Measurements from ENCODE around the gene ATP6V1C2. TPM values are rescaled to one million over a fixed set of nuclear protein-coding genes. Genes with fewer than 3 reads are reported as not detected.
A peak's percentile ranks its signal among the peaks of the same experiment; 100 is the strongest.

Gene ATP6V1C2
- total RNA-seq, 1 donor from 2014 or later = 0.11 TPM

DNA sequence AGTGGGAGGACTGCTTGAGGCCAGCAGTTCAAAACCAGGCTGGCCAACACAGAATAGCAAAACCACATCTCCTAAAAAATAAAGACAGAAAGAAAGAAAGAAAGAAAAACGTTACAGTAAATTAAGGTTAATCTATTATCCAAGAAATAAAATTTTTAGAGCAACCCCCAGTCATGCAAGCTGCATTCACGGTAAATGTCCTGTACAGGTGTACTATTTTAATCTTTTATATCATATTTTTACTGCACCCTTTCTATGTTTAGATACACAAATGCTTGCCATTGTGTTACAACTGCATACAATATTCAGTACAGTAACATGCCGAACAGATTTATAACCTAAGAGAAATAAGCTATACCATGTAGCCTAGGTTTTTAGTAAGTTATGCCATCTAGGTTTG lies 85.1 kb downstream of the ATP6V1C2 start:
- peaks cover 23% of the 10 kb centered on the region for H3K36me3 Mint-ChIP-seq
- H3K4me3 ChIP-seq = no peak overlapping the region
- no peaks in the 10 kb centered on the region for H3K27me3 Mint-ChIP-seq (ENCODE audit: insufficient read depth, low read depth)
- H3K79me2 ChIP-seq (ENCODE audit: low read depth) = peaks cover 87% of the 10 kb centered on the region
- peaks cover 30% of the 10 kb centered on the region for H3K4me1 Mint-ChIP-seq
- no peaks in the 10 kb centered on the region for H3K9me3 ChIP-seq (ENCODE audit: low read depth)
- peaks cover 72% of the 10 kb centered on the region for H4K20me1 ChIP-seq (ENCODE audit: low read depth)
- TF ChIP-seq EZH2 (IDR thresholded peaks at IDR 0.05) = no peak
- no peak for TF ChIP-seq EZH2phosphoT487 (IDR thresholded peaks at IDR 0.05)
- TF ChIP-seq, protein P1, sequence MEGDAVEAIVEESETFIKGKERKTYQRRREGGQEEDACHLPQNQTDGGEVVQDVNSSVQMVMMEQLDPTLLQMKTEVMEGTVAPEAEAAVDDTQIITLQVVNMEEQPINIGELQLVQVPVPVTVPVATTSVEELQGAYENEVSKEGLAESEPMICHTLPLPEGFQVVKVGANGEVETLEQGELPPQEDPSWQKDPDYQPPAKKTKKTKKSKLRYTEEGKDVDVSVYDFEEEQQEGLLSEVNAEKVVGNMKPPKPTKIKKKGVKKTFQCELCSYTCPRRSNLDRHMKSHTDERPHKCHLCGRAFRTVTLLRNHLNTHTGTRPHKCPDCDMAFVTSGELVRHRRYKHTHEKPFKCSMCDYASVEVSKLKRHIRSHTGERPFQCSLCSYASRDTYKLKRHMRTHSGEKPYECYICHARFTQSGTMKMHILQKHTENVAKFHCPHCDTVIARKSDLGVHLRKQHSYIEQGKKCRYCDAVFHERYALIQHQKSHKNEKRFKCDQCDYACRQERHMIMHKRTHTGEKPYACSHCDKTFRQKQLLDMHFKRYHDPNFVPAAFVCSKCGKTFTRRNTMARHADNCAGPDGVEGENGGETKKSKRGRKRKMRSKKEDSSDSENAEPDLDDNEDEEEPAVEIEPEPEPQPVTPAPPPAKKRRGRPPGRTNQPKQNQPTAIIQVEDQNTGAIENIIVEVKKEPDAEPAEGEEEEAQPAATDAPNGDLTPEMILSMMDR (IDR thresholded peaks at IDR 0.05) = no peak
- no peak overlapping the region for H3K27ac Mint-ChIP-seq
- H3K36me3 ChIP-seq = peaks cover 11% of the 10 kb centered on the region
- H3K27me3 ChIP-seq = no peaks in the 10 kb centered on the region
- no peak for DNase-seq (ENCODE audit: low spot score)
- no peak overlapping the region for H2AFZ ChIP-seq (replicated peaks)
- no peak overlapping the region for H3K27ac ChIP-seq
- no peaks in the 10 kb centered on the region for H3F3A ChIP-seq (ENCODE audit: low read depth)
- H3K9ac ChIP-seq = no peak overlapping the region
- no peak overlapping the region for H3K4me3 Mint-ChIP-seq
- peaks cover 23% of the 10 kb centered on the region for H3K4me1 ChIP-seq
- H3K4me2 ChIP-seq = no peak overlapping the region
- peaks cover 2% of the 10 kb centered on the region for H3K9me3 Mint-ChIP-seq

DNA sequence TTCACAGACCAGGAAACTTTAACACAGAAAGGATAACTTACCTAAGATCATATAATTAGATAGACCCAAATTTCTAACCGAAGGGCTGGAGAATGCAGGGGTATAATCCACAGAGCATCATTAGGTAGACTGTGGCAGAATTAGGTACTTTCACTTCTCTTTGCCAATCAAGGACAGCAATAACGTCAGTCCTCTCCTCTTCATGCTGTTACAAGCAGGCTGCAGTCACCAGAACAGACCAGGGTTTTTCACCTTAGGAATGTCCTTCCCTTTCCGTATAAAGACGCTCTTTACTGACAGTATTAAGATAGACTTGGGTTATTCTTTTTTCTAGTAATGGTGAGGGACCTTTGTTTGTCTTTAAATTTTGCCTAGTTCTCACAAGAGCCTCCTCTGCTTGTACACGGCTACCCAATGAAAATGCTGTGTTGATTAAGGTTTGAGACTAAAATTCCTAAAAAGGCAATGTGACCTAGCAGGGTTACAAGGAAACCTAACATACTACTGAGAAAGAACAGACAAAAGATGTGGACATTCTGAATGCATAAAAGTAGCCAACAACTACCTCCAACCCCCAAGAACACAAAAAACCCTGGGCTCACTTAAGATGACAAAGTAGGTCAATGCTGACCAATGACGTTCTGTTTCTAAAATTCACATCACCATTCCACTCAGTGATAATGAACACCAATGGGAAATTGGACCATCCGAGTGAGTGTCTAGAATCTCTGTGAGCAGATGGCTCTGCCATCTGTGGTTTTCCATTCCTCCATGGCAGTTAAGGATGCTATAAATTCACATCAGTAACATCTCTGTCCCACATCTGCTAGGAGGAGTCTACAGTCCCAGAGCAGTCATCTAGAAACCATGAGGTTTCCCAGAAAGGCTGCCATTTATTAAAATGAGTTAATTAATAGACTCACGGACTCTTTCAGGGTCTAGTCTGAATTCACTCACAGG lies 89.1 kb downstream of the ATP6V1C2 start:
- no peak overlapping the region for H3K27ac ChIP-seq
- H3K9me3 ChIP-seq (ENCODE audit: low read depth) = no peaks in the 10 kb centered on the region
- TF ChIP-seq EZH2 (IDR thresholded peaks at IDR 0.05) (no peak), EZH2phosphoT487 (IDR thresholded peaks at IDR 0.05) (no peak)
- TF ChIP-seq, protein P1 (IDR thresholded peaks at IDR 0.05) = no peak
- Mint-ChIP-seq H3K36me3 (peaks cover 18% of the 10 kb centered on the region), H3K4me1 (peaks cover 43% of the 10 kb centered on the region), H3K27ac (no peak overlapping the region), H3K27me3 (ENCODE audit: insufficient read depth, low read depth) (peaks cover 2% of the 10 kb centered on the region), H3K9me3 (no peaks in the 10 kb centered on the region), H3K4me3 (peak overlapping the region; percentile 94)
- H2AFZ ChIP-seq (replicated peaks) = no peak overlapping the region
- peaks cover 8% of the 10 kb centered on the region for H3K36me3 ChIP-seq
- H3K4me1 ChIP-seq = peaks cover 29% of the 10 kb centered on the region
- H3K79me2 ChIP-seq (ENCODE audit: low read depth) = peaks cover 66% of the 10 kb centered on the region
- H3F3A ChIP-seq (ENCODE audit: low read depth) = peaks cover 12% of the 10 kb centered on the region
- H3K27me3 ChIP-seq = no peaks in the 10 kb centered on the region
- no peak for DNase-seq (ENCODE audit: low spot score)
- H3K4me3 ChIP-seq = peak overlapping the region; percentile 91
- H3K9ac ChIP-seq = no peak overlapping the region
- peak overlapping the region; percentile 97 for H3K4me2 ChIP-seq
- peaks cover 59% of the 10 kb centered on the region for H4K20me1 ChIP-seq (ENCODE audit: low read depth)

DNA sequence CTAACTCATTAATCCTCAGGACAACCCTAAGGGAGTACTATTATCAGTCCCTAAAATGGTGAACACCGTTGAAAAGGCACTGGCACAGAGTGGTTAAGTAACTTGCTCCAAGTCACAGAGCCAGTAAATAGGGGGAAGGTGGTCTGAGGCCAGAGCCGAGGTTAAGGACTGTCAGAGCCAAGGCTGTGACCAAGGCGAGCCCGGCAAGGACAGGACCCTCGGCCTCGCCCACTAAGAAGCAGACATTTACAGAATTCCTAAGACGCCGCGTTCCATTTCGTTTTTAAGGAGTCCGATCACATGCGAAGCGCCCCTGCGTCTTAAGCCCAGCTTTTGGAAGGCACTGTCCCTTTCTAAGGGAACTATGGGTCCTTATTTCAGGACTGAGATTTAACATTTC lies 90.1 kb downstream of the ATP6V1C2 start:
- peak; percentile 56 for DNase-seq (ENCODE audit: low spot score)
- Histone ChIP-seq H3K27ac (no peak overlapping the region), H4K20me1 (ENCODE audit: low read depth) (peaks cover 57% of the 10 kb centered on the region)

More for the DNA sequence above, 90.1 kb downstream of the ATP6V1C2 start:
- no peak for TF ChIP-seq EZH2phosphoT487 (IDR thresholded peaks at IDR 0.05)
- no peak for TF ChIP-seq EZH2 (IDR thresholded peaks at IDR 0.05)
- TF ChIP-seq, protein P1 (IDR thresholded peaks at IDR 0.05) = no peak
- Histone ChIP-seq H3K4me2 (peak overlapping the region; percentile 97), H3K4me3 (peak overlapping the region; percentile 91), H3K36me3 (peaks cover 4% of the 10 kb centered on the region), H3K9ac (peak overlapping the region; percentile 76), H3F3A (ENCODE audit: low read depth) (peaks cover 13% of the 10 kb centered on the region), H3K27me3 (no peaks in the 10 kb centered on the region), H3K9me3 (ENCODE audit: low read depth) (no peaks in the 10 kb centered on the region), H3K4me1 (peaks cover 29% of the 10 kb centered on the region), H2AFZ (replicated peaks) (no peak overlapping the region), H3K79me2 (ENCODE audit: low read depth) (peaks cover 58% of the 10 kb centered on the region)
- peak overlapping the region; percentile 94 for H3K4me3 Mint-ChIP-seq
- H3K27me3 Mint-ChIP-seq (ENCODE audit: insufficient read depth, low read depth) = peaks cover 2% of the 10 kb centered on the region
- H3K27ac Mint-ChIP-seq = peak overlapping the region; percentile 92
- H3K36me3 Mint-ChIP-seq = peaks cover 16% of the 10 kb centered on the region
- peaks cover 45% of the 10 kb centered on the region for H3K4me1 Mint-ChIP-seq
- H3K9me3 Mint-ChIP-seq = no peaks in the 10 kb centered on the region

Data from neural progenitor cell (in vitro differentiated cells).